ENCODE data around the gene MTR. TPM values are rescaled to one million over a fixed set of nuclear protein-coding genes. Genes with fewer than 3 reads are reported as not detected.

The MTR gene
- total RNA-seq, 4 donors from 2014 or later = 16.3 to 34.0 (median 24.2) TPM

DNA sequence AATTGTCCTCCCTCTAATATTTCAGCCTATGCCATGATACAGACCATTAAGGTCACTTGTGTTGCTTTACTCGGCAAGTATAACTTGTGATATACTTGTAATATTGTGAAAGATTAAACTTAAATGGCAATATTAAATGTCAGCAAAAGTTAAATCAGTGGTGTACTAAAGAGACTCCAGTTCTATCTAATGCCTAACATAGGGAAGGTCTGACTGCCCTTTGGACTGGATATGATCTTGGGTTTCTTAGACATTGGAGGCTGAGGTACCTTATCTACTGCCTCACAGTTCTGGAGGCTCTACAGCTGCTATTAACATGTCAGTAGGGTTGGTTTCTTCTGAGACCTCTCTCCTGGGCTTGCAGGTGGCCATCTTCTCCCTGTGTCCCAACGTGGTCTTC lies 119.3 kb downstream of the MTR start:
- intact Hi-C loops (cut with DNase I; ENCODE audit: low total_unique reads) = no loop called here
- no peak for TF ChIP-seq POLR2A (IDR thresholded peaks at IDR 0.05)
- TF ChIP-seq, protein P1, sequence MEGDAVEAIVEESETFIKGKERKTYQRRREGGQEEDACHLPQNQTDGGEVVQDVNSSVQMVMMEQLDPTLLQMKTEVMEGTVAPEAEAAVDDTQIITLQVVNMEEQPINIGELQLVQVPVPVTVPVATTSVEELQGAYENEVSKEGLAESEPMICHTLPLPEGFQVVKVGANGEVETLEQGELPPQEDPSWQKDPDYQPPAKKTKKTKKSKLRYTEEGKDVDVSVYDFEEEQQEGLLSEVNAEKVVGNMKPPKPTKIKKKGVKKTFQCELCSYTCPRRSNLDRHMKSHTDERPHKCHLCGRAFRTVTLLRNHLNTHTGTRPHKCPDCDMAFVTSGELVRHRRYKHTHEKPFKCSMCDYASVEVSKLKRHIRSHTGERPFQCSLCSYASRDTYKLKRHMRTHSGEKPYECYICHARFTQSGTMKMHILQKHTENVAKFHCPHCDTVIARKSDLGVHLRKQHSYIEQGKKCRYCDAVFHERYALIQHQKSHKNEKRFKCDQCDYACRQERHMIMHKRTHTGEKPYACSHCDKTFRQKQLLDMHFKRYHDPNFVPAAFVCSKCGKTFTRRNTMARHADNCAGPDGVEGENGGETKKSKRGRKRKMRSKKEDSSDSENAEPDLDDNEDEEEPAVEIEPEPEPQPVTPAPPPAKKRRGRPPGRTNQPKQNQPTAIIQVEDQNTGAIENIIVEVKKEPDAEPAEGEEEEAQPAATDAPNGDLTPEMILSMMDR (IDR thresholded peaks at IDR 0.05) = no peak
- no peak for DNase-seq (ENCODE audit: low spot score in 2 of 2)
- no peak overlapping the region for H3K4me3 ChIP-seq (ENCODE audit: low read depth, poor library complexity, severe bottlenecking)
- WGBS, 2 donors = 81 to 87% methylated on average over 2 of the region's 2 CpGs

DNA sequence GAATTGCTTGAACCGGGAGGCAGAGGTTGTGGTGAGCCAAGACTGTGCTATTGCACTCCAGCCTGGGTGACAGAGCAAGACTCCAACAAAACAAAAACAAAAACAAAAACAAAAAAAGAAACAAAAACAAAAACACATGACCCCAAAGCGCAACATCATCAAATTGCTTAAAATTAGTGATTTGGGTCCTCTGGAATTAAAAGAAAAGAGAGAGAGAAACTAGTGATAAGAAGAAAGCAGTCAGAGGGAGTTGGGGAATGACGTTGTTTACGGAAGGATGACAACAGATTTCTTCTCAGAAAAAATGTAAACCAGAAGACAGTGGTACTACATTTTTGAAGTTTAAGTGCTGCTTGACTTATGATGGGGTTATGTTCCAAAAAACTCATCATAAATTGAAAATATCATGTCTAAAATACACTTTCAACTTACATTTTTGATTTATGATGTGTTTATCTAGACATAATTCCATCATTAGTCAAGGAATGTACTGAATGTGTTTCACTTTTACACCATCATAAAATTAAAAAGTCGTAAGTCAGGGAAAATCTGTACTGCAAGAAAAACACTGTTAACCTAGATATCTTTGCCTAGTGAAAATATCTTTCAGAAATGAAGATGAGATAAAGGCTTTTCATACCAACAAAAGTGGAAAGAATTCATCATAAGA lies 121.2 kb downstream of the MTR start:
- TF ChIP-seq POLR2A (IDR thresholded peaks at IDR 0.05) = no peak
- TF ChIP-seq, protein P1 (IDR thresholded peaks at IDR 0.05) = no peak
- WGBS, 2 donors = 84 to 86% methylated on average over 5 of the region's 5 CpGs
- DNase-seq (ENCODE audit: low spot score in 2 of 2) = no peak
- no peak overlapping the region for H3K4me3 ChIP-seq (ENCODE audit: low read depth, poor library complexity, severe bottlenecking)
- intact Hi-C loops (cut with DNase I; ENCODE audit: low total_unique reads) = no loop called here

DNA sequence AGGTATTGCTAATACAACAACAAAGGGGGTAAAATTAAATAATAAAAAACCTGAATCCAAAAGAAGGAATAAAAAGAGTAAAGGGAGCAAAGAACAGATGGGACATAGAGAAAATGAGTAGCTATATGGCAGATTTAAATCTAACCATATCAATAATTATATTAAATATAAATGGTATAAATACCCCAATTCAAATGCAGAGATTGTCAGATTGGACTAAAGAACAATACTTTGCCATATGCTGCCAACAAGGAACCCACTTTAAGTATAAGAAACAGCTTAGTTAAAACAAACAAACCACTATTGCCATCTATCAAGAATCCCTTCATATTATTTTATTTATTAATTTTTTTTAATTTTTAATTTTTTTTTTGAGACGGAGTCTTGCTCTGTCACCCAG lies 122.4 kb downstream of the MTR start:
- intact Hi-C loops (cut with DNase I; ENCODE audit: low total_unique reads) = no loop called here
- 94 to 100% methylated on average over 1 of the region's 1 CpG for WGBS, 2 donors
- H3K4me3 ChIP-seq (ENCODE audit: low read depth, poor library complexity, severe bottlenecking) = no peak overlapping the region
- DNase-seq (ENCODE audit: low spot score in 2 of 2) = no peak
- TF ChIP-seq POLR2A (IDR thresholded peaks at IDR 0.05) = no peak
- TF ChIP-seq, protein P1 (IDR thresholded peaks at IDR 0.05) = no peak

DNA sequence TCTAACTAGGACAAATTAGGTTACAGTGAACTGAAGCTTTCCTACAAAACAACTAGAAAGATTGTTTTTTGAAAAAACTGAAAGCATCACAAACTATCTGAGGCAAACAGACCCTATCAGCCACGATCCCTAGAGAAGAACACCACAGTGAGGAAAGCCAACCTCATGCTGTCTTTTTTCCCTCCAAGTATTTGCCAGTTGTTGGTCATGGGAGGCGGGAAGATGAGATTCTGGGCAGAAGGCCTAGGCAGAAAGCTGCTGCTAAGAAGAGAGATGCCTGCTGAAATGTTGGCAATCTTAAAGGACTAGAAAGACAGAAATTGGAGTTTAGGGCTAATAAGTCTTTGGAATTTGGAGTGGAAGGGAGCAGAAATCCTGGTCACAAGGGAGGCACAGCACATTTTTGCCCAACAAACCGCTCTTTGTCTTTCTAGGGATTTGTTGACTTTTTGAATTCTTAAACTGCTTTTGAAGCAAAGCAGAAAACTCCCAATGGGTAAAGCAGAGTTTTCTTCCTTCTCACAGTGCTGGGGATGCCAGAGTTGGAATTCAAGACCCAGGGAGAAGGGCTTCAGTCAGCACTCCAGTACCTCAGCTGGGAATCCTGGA lies 125.3 kb downstream of the MTR start:
- TF ChIP-seq, protein P1 (IDR thresholded peaks at IDR 0.05) = no peak
- no peak for TF ChIP-seq POLR2A (IDR thresholded peaks at IDR 0.05)
- no peak overlapping the region for H3K4me3 ChIP-seq (ENCODE audit: low read depth, poor library complexity, severe bottlenecking)
- intact Hi-C loops (cut with DNase I; ENCODE audit: low total_unique reads) = no loop called here
- WGBS, 2 donors = 77 to 83% methylated on average over 3 of the region's 3 CpGs
- no peak for DNase-seq (ENCODE audit: low spot score in 2 of 2)

DNA sequence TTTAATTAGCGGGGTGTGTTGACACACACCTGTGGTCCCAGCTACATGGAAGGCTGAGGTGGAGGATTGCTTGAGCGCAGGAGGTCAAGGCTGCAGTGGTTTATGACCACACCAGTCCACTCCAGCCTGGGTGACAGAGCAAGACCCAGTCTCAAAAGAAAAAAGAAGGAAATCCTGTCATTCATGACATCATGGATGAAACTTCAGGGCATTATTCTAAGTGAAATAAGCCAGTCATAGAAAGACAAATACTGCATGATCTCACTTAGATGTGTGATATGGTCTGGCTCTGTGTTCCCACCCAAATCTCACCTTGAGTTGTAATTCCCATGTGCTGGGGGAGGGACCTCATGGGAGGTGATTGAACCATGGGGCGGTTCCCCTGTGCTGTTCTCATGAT lies 126.5 kb downstream of the MTR start:
- intact Hi-C loops (cut with DNase I; ENCODE audit: low total_unique reads) = no loop called here
- no peak overlapping the region for H3K4me3 ChIP-seq (ENCODE audit: low read depth, poor library complexity, severe bottlenecking)
- TF ChIP-seq, protein P1 (IDR thresholded peaks at IDR 0.05) = no peak
- no peak for TF ChIP-seq POLR2A (IDR thresholded peaks at IDR 0.05)
- no peak for DNase-seq (ENCODE audit: low spot score in 2 of 2)
- 96 to 98% methylated on average over 3 of the region's 3 CpGs for WGBS, 2 donors

All from lower leg skin (tissue), 4 donors.